ENCODE measurements around the gene SLC22A12.

Gene SLC22A12

GRCh38 chr11:64563966-64564365 is 27.1 kb upstream of the SLC22A12 start:
- DNase-seq = no peak

- no peak for DNase-seq
These were observed 26.6 kb upstream of the SLC22A12 start for GRCh38 chr11:64564419-64564818.

- DNase-seq = no peak
These were observed 25.8 kb upstream of the SLC22A12 start for GRCh38 chr11:64564947-64565889.

GRCh38 chr11:64566042-64566914 is 24.7 kb upstream of the SLC22A12 start:
- DNase-seq = peak; percentile 9

- no peak for DNase-seq
These were observed 23.8 kb upstream of the SLC22A12 start for GRCh38 chr11:64566915-64567891.

GRCh38 chr11:64568041-64568571 is 22.9 kb upstream of the SLC22A12 start:
- no peak for DNase-seq

- DNase-seq = no peak
These were observed 22.4 kb upstream of the SLC22A12 start for GRCh38 chr11:64568584-64569140.

GRCh38 chr11:64569300-64569970 is 21.6 kb upstream of the SLC22A12 start:
- no peak for DNase-seq

- no peak for DNase-seq
These were observed 20.7 kb upstream of the SLC22A12 start for GRCh38 chr11:64570341-64570740.

GRCh38 chr11:64571050-64571409 is 20.0 kb upstream of the SLC22A12 start:
- DNase-seq = no peak

GRCh38 chr11:64571410-64572091 is 19.5 kb upstream of the SLC22A12 start:
- no peak for DNase-seq

- no peak for DNase-seq
These were observed 18.9 kb upstream of the SLC22A12 start for GRCh38 chr11:64572143-64572542.

- no peak for DNase-seq
These were observed 13.8 kb upstream of the SLC22A12 start for GRCh38 chr11:64577202-64577601.

GRCh38 chr11:64580412-64580811 is 10.6 kb upstream of the SLC22A12 start:
- no peak for DNase-seq

- DNase-seq = no peak
These were observed 9.9 kb upstream of the SLC22A12 start for GRCh38 chr11:64581057-64581523.

- no peak for DNase-seq
These were observed 8.1 kb upstream of the SLC22A12 start for GRCh38 chr11:64582885-64583284.

- no peak for DNase-seq
These were observed 7.4 kb upstream of the SLC22A12 start for GRCh38 chr11:64583296-64584262.

- DNase-seq = no peak
These were observed 5.9 kb upstream of the SLC22A12 start for GRCh38 chr11:64585150-64585549.

- no peak for DNase-seq
These were observed 4.7 kb upstream of the SLC22A12 start for GRCh38 chr11:64586366-64586765.
